ENCODE results near the gene HSPA1A.
"Not testable (repeated sequence)": the region's sequence is repeated elsewhere in the genome, so short reads cannot be mapped to it uniquely, and the experiment has no call there.

The HSPA1A gene

GRCh38 chr6:31781244-31782125, 33.9 kb upstream of the HSPA1A start:
- no peak for DNase-seq

DNA sequence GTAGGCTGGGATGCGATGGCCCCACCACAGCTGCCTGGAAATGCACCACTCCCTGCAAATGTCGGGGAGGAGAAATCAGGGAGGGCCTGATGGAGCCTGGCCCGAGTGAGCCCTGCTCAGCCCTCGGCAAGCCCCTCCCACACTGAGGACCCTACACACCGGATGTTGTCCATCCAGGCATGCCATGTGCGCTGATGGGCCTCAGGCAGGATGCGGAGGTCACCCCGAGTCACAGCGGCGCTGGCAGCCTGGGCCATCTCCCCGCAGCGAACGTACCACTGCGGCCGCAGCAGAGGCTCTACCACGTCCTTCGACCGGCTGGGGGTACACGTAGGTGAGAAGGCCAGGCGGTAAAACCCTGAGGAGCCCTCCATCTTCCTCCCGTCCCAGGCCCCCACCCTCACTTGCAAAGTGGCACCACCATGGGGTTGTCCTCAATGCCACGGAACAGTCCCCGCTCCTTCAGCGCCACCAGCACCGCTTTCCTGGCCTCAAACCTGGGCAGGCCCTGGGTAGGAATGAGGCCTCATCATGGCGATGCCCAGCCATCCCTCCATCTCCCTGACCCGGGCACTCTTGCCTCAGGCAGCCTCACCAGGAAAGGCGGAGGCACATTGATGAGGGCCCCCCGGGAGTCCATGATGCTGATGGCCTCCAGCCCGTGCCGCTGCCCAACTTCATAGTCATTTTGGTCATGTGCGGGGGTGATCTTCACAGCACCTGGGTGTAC, 33.1 kb upstream of the HSPA1A start:
- DNase-seq = no peak

DNA sequence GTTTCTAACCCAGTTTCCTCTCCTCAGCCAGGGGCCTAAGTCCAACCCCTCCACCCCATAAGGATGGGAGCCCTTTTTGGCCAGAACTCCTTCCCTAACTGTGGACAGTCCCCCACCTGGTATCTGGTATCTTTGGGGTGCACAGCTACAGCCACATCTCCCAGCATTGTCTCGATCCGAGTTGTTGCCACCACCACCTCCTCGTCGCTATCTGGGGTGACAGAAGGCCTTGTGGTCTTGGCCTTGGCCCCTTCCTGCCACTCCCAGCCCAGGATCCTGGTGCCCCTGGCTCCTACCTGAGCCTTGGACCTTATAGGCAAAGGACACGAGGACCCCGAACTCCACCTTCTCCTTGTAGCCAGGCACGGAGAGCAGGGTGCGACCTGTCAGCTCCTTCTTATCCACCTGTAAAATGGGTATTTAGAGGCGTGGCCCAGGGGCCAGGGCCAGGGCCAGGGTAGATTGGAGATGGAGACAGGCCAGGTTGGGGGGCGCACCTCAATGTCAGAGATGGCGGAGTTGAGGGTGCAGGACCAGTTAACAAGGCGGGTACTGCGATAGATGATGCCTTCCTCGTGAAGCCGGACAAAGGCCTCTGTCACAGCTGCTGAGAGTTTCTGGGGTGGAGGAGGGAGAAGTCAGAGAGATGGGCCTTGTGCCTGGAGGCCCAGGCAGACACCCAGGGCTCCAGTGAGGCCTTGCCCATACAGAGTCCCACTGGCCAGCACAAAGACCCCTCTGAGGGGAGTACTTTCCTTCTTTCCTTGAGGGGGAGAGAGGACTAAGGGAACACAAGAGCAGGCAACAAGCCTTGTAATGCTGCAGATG, 31.0 kb upstream of the HSPA1A start:
- DNase-seq = no peak

DNA sequence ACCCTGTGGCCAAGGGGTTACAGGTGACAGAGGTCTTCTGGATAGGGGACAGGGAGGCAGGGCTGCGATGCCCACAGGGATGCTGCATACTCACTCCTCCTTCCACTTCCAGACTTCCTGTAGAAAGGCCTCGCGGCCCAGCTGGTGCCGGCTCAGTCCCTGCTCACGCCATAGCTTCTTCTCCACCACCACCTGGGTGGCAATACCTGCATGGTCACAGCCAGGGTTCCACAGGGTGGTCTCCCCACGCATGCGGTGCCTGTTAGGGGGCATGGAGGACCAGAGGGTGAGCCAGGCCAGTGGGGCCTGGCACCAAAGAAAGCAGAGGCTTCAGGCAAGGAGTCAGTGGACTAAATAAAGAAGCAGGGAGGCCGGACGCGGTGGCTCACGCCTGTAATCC, 29.9 kb upstream of the HSPA1A start:
- DNase-seq = no peak

- DNase-seq = peak; percentile 74
These were observed 23.8 kb upstream of the HSPA1A start for GRCh38 chr6:31791324-31792089.

DNA sequence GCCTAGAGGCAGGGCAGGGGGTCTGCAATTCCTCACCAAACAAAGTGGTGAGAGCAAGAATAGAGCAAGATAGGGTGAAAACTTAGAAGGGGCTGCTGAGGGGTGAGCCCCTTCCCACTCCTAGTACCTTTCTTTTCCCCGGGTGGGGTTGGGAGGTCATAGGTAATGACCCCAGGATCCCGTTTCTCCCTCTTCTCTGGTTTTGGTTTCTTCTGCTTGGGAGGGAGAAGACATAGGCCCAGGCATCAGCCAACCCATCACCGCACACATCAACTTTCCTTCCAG, 23.3 kb upstream of the HSPA1A start:
- no peak for DNase-seq

GRCh38 chr6:31792761-31793171, 22.6 kb upstream of the HSPA1A start:
- no peak for DNase-seq

GRCh38 chr6:31793927-31794245, 21.5 kb upstream of the HSPA1A start:
- not testable (repeated sequence) for DNase-seq

DNA sequence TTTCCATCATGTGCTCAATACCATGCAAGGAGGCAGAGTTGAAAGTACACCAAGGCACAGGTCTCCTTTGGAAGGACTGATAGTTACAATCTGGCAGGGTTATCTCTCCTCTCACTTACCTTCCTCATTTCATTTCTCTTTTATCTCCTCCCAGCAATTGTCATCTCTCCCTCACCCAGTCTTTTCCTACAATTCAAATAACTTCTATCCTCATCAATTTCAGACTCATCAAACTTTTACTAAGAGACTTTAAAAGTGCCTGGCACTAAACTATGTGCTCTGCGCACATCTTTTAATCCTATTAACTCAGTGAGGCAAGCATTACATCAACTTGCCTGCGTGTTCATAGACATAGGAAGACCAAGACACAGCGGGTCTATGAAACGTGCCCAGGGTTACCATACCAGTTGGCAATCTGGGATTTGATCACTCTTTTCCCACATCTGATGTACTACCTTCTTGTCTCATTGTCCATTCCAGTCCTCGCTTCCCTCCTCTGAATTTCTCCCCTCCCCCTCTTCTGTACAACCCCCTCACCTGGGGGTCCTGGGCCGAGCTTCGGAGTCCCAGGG, 21.0 kb upstream of the HSPA1A start:
- DNase-seq = no peak

DNA sequence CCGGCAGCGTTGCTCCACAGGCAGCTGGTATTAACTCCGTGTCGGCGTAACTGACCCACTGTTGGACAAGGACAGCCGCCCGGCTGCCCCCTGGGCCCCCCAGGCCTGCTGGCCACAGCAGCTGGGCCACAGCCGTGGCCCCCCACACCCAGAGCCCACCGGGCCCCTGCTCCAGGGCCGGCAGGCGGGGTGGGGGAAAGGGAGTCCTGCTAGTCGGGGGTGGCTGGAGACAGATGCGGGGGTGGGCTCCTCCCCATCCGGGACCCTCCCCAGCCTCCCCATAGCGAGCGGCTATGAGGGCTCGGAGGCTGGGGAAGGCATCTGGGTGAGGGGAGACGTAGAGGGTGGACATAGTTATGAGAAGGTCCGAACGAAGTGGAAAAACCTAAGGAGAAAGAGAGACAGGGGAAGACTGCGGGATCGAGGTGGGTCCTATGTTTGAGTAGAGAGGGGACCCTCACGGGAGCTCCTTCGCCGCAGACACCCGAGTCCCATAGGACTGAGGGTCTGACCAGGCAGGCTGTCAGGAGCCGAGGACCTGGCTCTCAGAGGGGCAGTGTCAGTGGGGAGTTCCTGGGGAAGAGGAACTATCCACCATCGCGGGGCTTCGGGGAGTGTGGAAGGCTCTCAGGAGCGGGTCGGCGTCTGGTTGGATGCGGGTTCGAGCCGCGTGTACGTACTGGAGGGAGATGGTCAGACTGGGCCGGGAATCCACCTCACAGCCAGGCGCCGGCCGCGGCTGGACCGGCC, 20.3 kb upstream of the HSPA1A start:
- peak; percentile 55 for DNase-seq

- peak; percentile 90 for DNase-seq
These were observed 19.6 kb upstream of the HSPA1A start, which contains the start of gene VARS1 for GRCh38 chr6:31795616-31796298. Gene VARS1, minus strand, starts transcription at chr6:31795752. Its CDS starts 535 bp downstream, at chr6:31795217.

DNA sequence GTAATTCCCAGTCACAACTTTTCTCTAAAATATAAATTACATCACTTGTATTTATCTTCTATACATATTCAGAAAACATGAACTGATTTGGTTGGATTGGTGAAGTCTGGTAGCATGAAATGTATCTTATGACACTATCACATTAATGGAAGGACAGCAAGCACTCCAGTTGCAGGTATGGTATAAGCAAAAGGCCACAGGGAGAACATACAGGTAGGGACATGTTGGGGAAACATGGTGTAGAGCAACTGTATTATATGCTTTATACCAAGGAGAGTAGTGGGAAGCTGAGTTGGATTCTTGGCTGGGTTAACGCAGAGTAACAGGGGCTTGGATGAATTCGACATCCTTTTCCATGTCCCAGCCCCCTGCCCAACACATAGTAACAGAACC, 18.4 kb upstream of the HSPA1A start:
- no peak for DNase-seq

DNA sequence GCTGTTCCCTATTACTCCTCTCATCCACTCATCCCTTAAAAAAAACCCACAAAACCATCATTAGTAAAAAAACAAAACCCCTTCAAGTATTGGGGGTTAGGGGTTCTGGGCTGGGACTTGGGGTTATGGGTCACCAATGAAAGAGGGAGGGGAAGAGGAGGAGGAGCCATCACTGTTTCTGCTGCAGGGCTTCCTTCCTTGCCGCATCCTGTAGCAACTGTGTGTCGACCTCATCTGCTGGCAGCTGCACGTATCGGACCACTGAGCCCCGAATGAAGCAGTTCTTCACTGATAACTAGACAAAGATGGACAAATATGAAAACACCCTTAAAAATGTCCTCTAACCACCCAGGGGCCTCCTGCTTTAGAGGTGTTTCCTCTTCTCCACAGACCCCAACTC, 17.8 kb upstream of the HSPA1A start:
- DNase-seq = no peak

GRCh38 chr6:31799781-31800180, 15.6 kb upstream of the HSPA1A start:
- DNase-seq = no peak

DNA sequence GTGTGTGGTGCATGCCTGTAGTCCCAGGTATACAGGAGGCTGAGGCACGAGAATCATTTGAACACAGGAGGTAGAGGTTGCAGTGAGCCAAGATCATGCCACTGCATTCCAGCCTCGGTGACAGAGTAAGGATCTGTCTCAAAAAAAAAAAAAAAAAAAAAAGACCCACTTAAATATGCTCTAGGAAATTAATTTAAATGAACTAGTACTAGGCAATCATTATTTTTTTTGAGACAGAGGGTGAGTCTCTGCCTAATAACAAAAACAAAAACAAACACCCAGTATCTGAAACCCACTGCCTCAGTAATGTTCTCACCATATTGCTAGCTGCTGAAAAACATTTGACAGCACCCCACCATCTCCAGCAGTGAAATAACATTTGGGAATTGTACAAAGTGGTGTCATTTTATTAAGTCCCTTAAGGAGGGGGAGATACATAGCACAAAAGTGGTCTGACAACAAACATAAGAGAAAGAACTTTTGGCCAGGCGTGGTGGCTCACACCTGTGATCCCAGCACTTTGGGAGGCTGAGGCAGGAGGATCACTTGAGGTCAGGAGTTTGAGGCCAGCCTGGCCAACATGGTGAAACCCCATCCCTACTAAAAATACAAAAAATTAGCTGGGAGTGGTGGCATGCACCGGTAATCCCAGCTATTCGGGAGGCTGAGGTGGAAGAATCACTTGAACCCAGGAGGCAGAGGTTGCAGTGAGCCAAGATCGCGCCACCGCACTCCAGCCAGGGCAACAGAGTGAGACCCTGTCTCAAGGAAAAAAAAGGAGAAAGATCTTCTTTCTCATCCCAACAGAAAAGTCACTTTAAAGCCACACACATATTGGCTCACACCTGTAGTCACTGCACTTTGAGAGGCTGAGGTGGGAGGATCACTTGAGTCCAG, 14.1 kb upstream of the HSPA1A start:
- not testable (repeated sequence) for DNase-seq

DNA sequence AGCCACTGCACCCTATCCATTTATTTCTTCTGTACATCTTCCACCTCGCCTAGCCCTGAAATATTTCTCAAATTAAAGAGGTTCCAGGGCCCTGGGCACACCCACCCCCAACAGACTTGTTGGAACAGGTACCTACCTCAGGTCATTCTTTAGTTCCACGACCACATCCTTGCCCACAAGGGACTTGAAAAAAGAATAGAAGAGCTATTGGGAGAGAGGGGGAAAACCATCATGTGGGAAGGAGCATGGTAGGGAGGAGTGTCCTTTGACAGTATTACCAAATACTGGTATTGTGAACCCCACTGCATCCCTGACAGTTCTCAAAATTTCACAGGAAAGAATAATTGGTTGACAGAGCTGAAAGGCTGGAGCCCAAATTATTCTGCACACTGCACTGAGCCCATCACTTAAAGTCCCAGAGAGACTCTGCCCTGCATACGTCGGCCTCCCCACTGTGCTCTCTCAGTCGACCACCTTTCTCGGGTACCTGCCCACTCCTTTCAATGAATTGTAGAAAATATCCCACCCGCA, 9.3 kb upstream of the HSPA1A start:
- no peak for DNase-seq

GRCh38 chr6:31806470-31807272, 8.7 kb upstream of the HSPA1A start, which contains the start of gene LSM2:
Gene LSM2, minus strand, starts transcription at chr6:31806966. Its CDS starts 209 bp downstream, at chr6:31806757.
- DNase-seq = peak; percentile 99

DNA sequence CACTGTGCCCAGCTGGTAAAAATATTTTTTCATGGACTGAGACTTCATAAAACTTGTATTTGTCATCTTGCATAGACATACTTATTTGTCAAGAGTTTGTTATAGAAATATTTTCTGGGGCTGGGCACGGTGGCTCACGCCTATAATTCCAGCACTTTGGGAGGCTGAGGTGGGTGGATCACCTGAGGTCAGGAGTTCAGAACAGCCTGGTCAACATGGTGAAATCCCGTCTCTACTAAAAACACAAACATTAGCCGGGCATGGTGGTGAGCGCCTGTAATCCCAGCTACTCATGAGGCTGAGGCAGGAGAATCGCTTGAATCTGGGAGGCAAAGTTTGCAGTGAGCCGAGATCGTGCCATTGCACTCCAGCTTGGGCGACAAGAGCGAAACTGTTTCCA, 6.7 kb upstream of the HSPA1A start:
- DNase-seq = not testable (repeated sequence)

DNA sequence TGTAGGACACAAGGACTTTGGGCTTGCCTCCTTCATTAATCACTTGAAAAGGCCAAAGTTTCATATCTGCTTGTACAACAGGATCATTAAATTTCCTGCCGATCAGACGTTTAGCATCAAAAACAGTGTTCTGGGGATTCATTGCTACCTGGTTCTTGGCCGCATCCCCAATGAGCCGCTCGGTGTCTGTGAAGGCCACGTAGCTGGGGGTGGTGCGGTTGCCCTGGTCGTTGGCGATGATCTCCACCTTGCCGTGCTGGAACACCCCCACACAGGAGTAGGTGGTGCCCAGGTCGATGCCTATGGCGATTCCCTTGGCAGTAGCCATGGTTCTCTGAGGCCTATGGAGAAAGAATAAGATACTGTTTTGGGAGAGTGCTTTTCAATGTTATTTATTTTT, 3.7 kb upstream of the HSPA1A start:
- no peak for DNase-seq
